Breast epithelium (tissue), 4 donors: ENCODE results near the gene CHN2. TPM values are rescaled to one million over a fixed set of nuclear protein-coding genes. Genes with fewer than 3 reads are reported as not detected.

Experiments used
- DNase-seq, 2 donors: peaks; one replicate each; pipeline ENCODE4 v3.0.0-alpha.2; 2019; ENCODE audit warnings: low spot score in 2 of 2
- H3K27ac ChIP-seq, 2 donors: fragments of 200-600 bp; sonication (generic) in 1 of 2; one replicate each; pipeline ENCODE4 v1.5.1; 2016 to 2019; ENCODE audit warnings: mild to moderate bottlenecking in 1 of 2
- H3K27me3 ChIP-seq, 2 donors: fragments of 200-600 bp; sonication (generic) in 1 of 2; one replicate each; pipeline versions ENCODE4 v1.5.1 to v1.6.0; 2017 to 2019; ENCODE audit warnings: control low read depth in 1 of 2, mild to moderate bottlenecking in 1 of 2
- H3K36me3 ChIP-seq: fragments of 200-600 bp; one replicate; pipeline ENCODE4 v1.5.1; 2019
- H3K4me1 ChIP-seq, 2 donors: fragments of 200-600 bp; sonication (generic); one replicate each; pipeline ENCODE4 v1.5.1; 2016 to 2019; ENCODE audit warnings: control low read depth in 1 of 2
- H3K4me3 ChIP-seq, 3 donors: fragments of 200-600 bp; sonication (generic); 1 replicate in 2 of 3; 2 replicates in 1 of 3; pipeline ENCODE4 v1.5.1; 2016 to 2019; ENCODE audit warnings: mild to moderate bottlenecking in 3 of 3, moderate library complexity in 2 of 3
- H3K9me3 ChIP-seq, 2 donors: fragments of 200-600 bp; sonication (generic) in 1 of 2; one replicate each; pipeline ENCODE4 v1.5.1; 2016 to 2019; ENCODE audit warnings: control low read depth in 1 of 2
- POLR2A ChIP-seq: fragments of 450-650 bp; IDR thresholded peaks from one replicate; pipeline ENCODE4 v1.6.1; 2016; ENCODE audit warnings: antibody characterized with exemption, mild to moderate bottlenecking, moderate library complexity
- POLR2AphosphoS5 ChIP-seq, 3 donors: sonication (generic); formaldehyde crosslinking; IDR thresholded peaks; one replicate each; pipeline ENCODE4 v1.6.1; 2017; ENCODE audit warnings: antibody characterized with exemption in 3 of 3
- intact Hi-C: fragments of 100-400 bp; cut with DNase I; formaldehyde crosslinking; loops from one replicate; pipeline ENCODE4 v1.15.1; 2023; ENCODE audit warnings: low total_unique reads
- total RNA-seq, 3 donors: library from RNA; depleted of rRNA; stranded (reverse); fragments of >200 nt; gene quantifications; one replicate each; pipeline ENCODE4 v1.1.0, GENCODE V29; 2016
- TF ChIP-seq, protein P1 (sequence below), 3 donors: fragments of 450-650 bp; IDR thresholded peaks; one replicate each; pipeline ENCODE4 v1.5.1; 2016 to 2017; ENCODE audit warnings: antibody characterized with exemption in 3 of 3, mild to moderate bottlenecking in 3 of 3, moderate library complexity in 3 of 3

The CHN2 gene
- total RNA-seq, 3 donors from 2014 or later: 6.3 to 17.1 (median 7.9) TPM

DNA sequence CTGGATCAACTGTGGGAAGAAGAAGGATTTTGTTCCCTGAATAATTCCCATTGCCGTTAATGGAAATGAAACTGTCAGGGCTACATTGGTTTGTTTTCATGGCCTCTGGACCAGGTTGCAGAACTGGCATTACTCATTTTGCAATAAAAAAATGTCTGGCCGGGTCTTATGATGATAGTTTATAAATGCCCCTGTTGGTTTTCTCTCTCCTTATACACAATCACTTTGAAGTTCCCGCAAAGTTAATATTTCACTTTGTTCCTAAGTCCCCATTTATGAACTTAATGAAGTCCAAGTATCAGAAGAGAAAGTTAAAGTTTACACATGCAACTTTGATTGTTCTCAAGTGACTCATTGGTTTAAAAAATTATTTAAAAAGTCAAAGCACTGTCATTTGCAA lies 218.3 kb downstream of the CHN2 start:
- DNase-seq: no peak
- Histone ChIP-seq H3K36me3 (no peaks in the 10 kb centered on the region), H3K27ac (no peak overlapping the region), H3K9me3 (no peaks in the 10 kb centered on the region), H3K27me3 (no peaks in the 10 kb centered on the region), H3K4me1 (no peaks in the 10 kb centered on the region), H3K4me3 (no peak overlapping the region)
- intact Hi-C loops: no loop called here
- TF ChIP-seq, protein P1, sequence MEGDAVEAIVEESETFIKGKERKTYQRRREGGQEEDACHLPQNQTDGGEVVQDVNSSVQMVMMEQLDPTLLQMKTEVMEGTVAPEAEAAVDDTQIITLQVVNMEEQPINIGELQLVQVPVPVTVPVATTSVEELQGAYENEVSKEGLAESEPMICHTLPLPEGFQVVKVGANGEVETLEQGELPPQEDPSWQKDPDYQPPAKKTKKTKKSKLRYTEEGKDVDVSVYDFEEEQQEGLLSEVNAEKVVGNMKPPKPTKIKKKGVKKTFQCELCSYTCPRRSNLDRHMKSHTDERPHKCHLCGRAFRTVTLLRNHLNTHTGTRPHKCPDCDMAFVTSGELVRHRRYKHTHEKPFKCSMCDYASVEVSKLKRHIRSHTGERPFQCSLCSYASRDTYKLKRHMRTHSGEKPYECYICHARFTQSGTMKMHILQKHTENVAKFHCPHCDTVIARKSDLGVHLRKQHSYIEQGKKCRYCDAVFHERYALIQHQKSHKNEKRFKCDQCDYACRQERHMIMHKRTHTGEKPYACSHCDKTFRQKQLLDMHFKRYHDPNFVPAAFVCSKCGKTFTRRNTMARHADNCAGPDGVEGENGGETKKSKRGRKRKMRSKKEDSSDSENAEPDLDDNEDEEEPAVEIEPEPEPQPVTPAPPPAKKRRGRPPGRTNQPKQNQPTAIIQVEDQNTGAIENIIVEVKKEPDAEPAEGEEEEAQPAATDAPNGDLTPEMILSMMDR (IDR thresholded peaks at IDR 0.05): no peak
- TF ChIP-seq POLR2A (no peak), POLR2AphosphoS5 (IDR thresholded peaks at IDR 0.05) (no peak)

DNA sequence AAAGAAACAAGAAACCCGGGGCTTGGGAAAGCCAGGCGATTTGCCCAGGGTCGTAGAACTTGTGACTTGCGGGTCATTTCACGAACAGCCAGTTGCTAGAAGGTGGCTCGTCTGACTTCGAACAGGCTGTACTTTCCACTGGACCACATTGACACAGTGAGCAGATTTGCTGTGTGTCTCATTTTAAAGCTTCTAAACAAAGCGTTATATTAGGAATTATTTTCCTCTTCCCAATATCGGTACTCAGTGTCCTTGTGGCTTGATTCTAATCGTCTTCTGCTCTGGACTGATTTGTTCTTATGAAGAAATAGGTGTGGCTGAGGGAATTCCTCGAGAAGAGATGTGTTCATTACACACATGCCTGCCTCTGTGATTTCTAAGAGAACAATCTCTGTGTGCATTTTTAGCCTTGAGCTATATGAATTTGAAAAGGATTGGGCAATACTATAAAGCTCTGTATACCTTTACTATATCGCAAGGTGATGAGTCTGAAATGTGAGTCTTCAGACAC lies 219.1 kb downstream of the CHN2 start:
- no peak for DNase-seq
- H3K4me3 ChIP-seq: no peak overlapping the region
- no peaks in the 10 kb centered on the region for H3K4me1 ChIP-seq
- no peaks in the 10 kb centered on the region for H3K36me3 ChIP-seq
- TF ChIP-seq, protein P1 (IDR thresholded peaks at IDR 0.05): no peak
- TF ChIP-seq POLR2A (no peak), POLR2AphosphoS5 (IDR thresholded peaks at IDR 0.05) (no peak)
- no peaks in the 10 kb centered on the region for H3K9me3 ChIP-seq
- H3K27me3 ChIP-seq: no peaks in the 10 kb centered on the region
- intact Hi-C loops: no loop called here
- no peak overlapping the region for H3K27ac ChIP-seq

DNA sequence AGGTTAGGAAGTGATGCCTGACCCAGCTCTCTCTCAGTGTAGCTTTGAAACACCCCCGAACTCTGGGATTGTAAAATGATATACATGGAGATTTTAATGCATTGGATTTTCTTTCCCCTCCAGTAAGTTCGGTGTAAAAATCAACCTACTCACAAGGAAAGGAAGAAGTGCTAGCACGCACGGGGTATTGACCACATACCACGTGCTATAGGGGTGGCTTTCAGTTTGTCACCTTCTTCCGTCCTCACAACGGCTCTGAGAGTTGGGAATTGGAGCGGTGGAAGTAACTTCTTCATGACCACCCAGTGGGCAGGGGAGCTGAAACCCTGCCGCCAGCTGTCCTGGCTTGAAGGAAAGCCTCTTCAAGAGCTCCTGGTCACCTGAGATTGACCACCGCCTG lies 219.6 kb downstream of the CHN2 start:
- no peaks in the 10 kb centered on the region for H3K27me3 ChIP-seq
- intact Hi-C loops: no loop called here
- H3K4me3 ChIP-seq: no peak overlapping the region
- H3K4me1 ChIP-seq: no peaks in the 10 kb centered on the region
- H3K27ac ChIP-seq: no peak overlapping the region
- H3K9me3 ChIP-seq: no peaks in the 10 kb centered on the region
- TF ChIP-seq, protein P1 (IDR thresholded peaks at IDR 0.05): no peak
- TF ChIP-seq POLR2A (no peak), POLR2AphosphoS5 (IDR thresholded peaks at IDR 0.05) (no peak)
- no peaks in the 10 kb centered on the region for H3K36me3 ChIP-seq
- no peak for DNase-seq

DNA sequence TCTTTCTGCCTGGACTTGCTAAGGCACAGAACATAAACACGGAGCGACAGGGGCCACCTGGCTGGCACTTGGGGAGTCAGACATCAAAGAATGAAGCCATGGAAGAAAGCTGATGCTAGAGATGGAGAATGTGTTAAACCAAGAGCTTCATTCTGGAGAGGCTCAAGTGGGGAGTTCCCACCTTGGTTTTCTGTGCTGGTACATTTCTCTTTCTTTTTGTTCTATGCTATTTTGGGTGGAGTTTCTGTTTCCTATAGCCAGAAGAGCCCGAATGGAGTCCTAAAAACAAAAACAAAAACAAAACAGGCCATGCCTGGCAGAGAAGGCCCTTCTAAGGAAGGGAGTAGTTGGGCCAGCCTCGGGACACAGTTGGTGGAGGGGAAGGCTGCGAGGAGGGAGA lies 220.6 kb downstream of the CHN2 start:
- Histone ChIP-seq H3K36me3 (no peaks in the 10 kb centered on the region), H3K4me3 (no peak overlapping the region), H3K9me3 (no peaks in the 10 kb centered on the region), H3K4me1 (no peaks in the 10 kb centered on the region), H3K27ac (no peak overlapping the region), H3K27me3 (no peaks in the 10 kb centered on the region)
- intact Hi-C loops: no loop called here
- DNase-seq: no peak
- TF ChIP-seq POLR2AphosphoS5 (IDR thresholded peaks at IDR 0.05) (no peak), POLR2A (no peak)
- TF ChIP-seq, protein P1 (IDR thresholded peaks at IDR 0.05): no peak

DNA sequence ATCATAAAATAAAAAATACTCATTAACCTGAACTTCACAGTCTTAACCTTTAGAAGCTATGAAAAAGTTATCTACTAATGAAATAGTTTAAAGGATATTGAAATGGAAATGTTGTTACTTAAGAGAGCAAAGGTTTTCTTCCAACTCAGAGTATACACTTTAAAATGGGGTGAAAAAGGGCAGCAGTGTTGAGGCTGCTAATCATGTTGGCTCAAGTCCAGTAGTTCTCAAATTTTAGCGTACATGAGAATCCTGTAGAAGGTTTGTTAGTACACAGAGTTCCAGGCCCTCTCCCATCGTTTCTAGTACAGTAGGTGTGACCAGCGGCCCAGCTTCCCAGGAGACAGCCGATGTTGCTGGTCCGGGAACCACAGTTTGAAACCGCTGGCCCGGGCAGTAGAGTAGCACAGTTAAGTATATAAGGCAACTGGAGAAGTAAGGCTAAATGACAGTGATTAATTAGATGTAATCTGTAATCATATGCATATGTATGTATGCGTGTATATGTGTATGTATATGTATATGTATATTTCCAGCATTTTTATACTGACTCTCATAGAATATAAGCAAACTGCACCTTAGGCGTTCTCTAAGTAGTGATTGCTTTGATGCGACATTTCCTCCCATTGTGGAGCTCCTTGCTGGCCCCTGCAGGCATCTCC lies 221.8 kb downstream of the CHN2 start:
- DNase-seq: no peak
- H3K27ac ChIP-seq: no peak overlapping the region
- H3K4me1 ChIP-seq: no peaks in the 10 kb centered on the region
- H3K27me3 ChIP-seq: no peaks in the 10 kb centered on the region
- TF ChIP-seq, protein P1 (IDR thresholded peaks at IDR 0.05): no peak
- TF ChIP-seq POLR2A: no peak
- intact Hi-C loops: no loop called here
- H3K36me3 ChIP-seq: no peaks in the 10 kb centered on the region
- H3K4me3 ChIP-seq: no peak overlapping the region
- H3K9me3 ChIP-seq: no peaks in the 10 kb centered on the region
